Heart left ventricle (tissue), 16 donors: ENCODE measurements around the gene HCCS. TPM values are rescaled to one million over a fixed set of nuclear protein-coding genes. Genes with fewer than 3 reads are reported as not detected.

ENCODE experiments used
- ATAC-seq, 4 donors: fragments of 200-7000 bp; cut with Tn5 transposase; one replicate each; pipeline ENCODE4 v1.9.1; 2020 to 2022; ENCODE audit warnings: moderate library complexity in 4 of 4, mild to moderate bottlenecking in 3 of 4, moderate number of reproducible peaks in 1 of 4
- DNase-seq, 5 donors: peaks; one replicate each; pipeline ENCODE4 v3.0.0-alpha.2; 2020
- H3K27ac ChIP-seq, 12 donors: fragments of 200-600 bp; sonication (generic) in 4 of 12; one replicate each; pipeline versions ENCODE4 v1.5.0 to v1.8.0; 2016 to 2022; ENCODE audit warnings: mild to moderate bottlenecking in 2 of 12
- H3K27me3 ChIP-seq, 9 donors: fragments of 200-600 bp; sonication (generic) in 2 of 9; one replicate each; pipeline versions ENCODE4 v1.5.1 to v1.8.0; 2016 to 2022; ENCODE audit warnings: mild to moderate bottlenecking in 3 of 9
- H3K36me3 ChIP-seq, 9 donors: fragments of 200-600 bp; sonication (generic) in 2 of 9; one replicate each; pipeline versions ENCODE4 v1.5.0 to v1.8.0; 2018 to 2022; ENCODE audit warnings: mild to moderate bottlenecking in 2 of 9
- H3K4me1 ChIP-seq, 12 donors: fragments of 200-600 bp; sonication (generic) in 4 of 12; one replicate each; pipeline versions ENCODE4 v1.5.0 to v1.8.0; 2016 to 2022; ENCODE audit warnings: mild to moderate bottlenecking in 3 of 12
- H3K4me3 ChIP-seq, 12 donors: fragments of 200-600 bp; sonication (generic) in 4 of 12; one replicate each; pipeline versions ENCODE4 v1.5.0 to v1.8.0; 2017 to 2022; ENCODE audit warnings: mild to moderate bottlenecking in 9 of 12, moderate library complexity in 4 of 12
- H3K9me3 ChIP-seq, 12 donors: fragments of 200-600 bp; sonication (generic) in 4 of 12; one replicate each; pipeline versions ENCODE4 v1.5.0 to v1.8.0; 2016 to 2022; ENCODE audit warnings: mild to moderate bottlenecking in 1 of 12
- POLR2A ChIP-seq, 2 donors: fragments of 450-650 bp; IDR thresholded peaks; one replicate each; pipeline ENCODE4 v1.6.1; 2017; ENCODE audit warnings: antibody characterized with exemption in 2 of 2, mild to moderate bottlenecking in 2 of 2, moderate library complexity in 2 of 2
- WGBS, 4 donors: extraction: QIAGEN DNeasy Blood & Tissue Kit in 2 of 4; methylation state at CpG; one replicate each; pipeline versions ENCODE4 v1.1.5 to v1.1.7; 2013 to 2018; 5-methylcytosine and 5-hydroxymethylcytosine counted together
- intact Hi-C, 10 donors: fragments of 100-400 bp; cut with DNase I; formaldehyde crosslinking; loops; one replicate each; pipeline versions ENCODE4 v1.11.1 to v1.14.2; 2022
- polyA plus RNA-seq, 2 donors: library from polyadenylated mRNA; stranded (reverse); fragments of 200-250 nt; gene quantifications; one replicate each; pipeline ENCODE4 v1.2.3, GENCODE V29; 2013
- total RNA-seq, 9 donors: library from RNA; depleted of rRNA in 2 of 9; stranded (reverse); fragments of >200 nt in 2 of 9; fragmentation: NEBNext Ultra II Directional in 3 of 9; extraction: Animal tissue kit (Norgen Biotek cat#: 25700) in 3 of 9; gene quantifications; one replicate each; pipeline versions ENCODE4 v1.1.0 to v1.2.4, GENCODE V29; 2016 to 2023
- TF ChIP-seq, protein P1 (sequence below), 12 donors: fragments of 200-600 bp; sonication (generic) in 4 of 12; IDR thresholded peaks; one replicate each; pipeline versions ENCODE4 v1.5.0 to v1.8.0; 2018 to 2022; ENCODE audit warnings: antibody characterized with exemption in 12 of 12, mild to moderate bottlenecking in 5 of 12
- donor health status: ischemic (EF 13 %, LVEDD 7.1; RV severe dilation, severe dysfunction).
- donor health status: healthy with polysubstance abuse.
- donor health status: DM: no; HTN: yes; CAD: no.
- donor health status: DM: no; HTN: no; CAD: no.
- donor health status: ischemic (EF 25% LVEDD 6.9; RV normal size, moderate dysfunction).
- donor health status: ischemic (EF 25% LVEDD 5.7; RV mildly dilated, moderate dysfunction).
- donor health status: healthy.
- donor health status: DM: yes; HTN: yes; CAD: no.
- donor health status: ischemic (EF 35%, LVEDD 5.7; RV mildly dilated, moderate dysfunction).
- donor health status: nonischemic (EF 11% LVEDD 7.7; RV severe dilation, severe dysfunction).
- donor health status: DM: yes; HTN: yes; CAD: no.
- donor health status: PGD.
- donor health status: ischemic (EF 29% LVEDD 5.4; RV normal size, mild dysfunction).
- donor health status: nonischemic (EF 23%, LVEDD 6.1; RV moderate dilation, normal function).

Gene HCCS
- total and polyA plus RNA-seq, 11 donors: 23.0 to 73.8 (median 56.2) TPM

DNA sequence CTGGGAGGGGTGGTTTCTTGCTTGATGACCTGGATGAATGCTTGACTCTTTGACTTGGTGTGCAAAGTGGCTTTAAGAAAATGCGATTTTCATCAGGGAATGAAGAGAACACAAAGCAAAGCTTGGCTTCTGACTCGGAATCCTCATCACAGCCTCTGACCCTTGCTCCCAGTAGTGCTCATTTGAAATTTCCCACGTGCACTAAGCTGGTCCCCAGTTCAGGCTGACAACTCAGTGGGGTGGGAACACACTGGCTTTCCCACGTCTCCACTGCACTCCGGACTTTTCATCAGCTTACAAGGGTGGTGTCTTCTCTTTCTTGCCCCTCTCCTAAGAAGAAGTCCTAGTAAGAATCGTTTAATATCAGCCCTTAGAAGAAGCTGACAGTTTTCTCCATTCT is 53.3 kb downstream of the HCCS start:
- peak in 1 of 4 donors; percentile 48 for ATAC-seq
- Histone ChIP-seq H3K9me3 (no peaks in the 10 kb centered on the region), H3K27ac (peak overlapping the region in 2 of 12 donors; percentile 38 to 48), H3K4me1 (peaks cover 0 to 11% (median 0%) of the 10 kb centered on the region in 12 donors), H3K4me3 (no peak overlapping the region), H3K36me3 (peaks cover 0 to 5% (median 0%) of the 10 kb centered on the region in 9 donors), H3K27me3 (no peaks in the 10 kb centered on the region)
- peak in 3 of 5 donors; percentile 16 to 30 (median 17) for DNase-seq
- TF ChIP-seq, protein P1, sequence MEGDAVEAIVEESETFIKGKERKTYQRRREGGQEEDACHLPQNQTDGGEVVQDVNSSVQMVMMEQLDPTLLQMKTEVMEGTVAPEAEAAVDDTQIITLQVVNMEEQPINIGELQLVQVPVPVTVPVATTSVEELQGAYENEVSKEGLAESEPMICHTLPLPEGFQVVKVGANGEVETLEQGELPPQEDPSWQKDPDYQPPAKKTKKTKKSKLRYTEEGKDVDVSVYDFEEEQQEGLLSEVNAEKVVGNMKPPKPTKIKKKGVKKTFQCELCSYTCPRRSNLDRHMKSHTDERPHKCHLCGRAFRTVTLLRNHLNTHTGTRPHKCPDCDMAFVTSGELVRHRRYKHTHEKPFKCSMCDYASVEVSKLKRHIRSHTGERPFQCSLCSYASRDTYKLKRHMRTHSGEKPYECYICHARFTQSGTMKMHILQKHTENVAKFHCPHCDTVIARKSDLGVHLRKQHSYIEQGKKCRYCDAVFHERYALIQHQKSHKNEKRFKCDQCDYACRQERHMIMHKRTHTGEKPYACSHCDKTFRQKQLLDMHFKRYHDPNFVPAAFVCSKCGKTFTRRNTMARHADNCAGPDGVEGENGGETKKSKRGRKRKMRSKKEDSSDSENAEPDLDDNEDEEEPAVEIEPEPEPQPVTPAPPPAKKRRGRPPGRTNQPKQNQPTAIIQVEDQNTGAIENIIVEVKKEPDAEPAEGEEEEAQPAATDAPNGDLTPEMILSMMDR (IDR thresholded peaks at IDR 0.05): no peak
- TF ChIP-seq POLR2A (IDR thresholded peaks at IDR 0.05): no peak
- WGBS, 4 donors: 63 to 86% (median 74%) methylated on average over 6 of the region's 6 CpGs
- intact Hi-C loops: no loop called here

DNA sequence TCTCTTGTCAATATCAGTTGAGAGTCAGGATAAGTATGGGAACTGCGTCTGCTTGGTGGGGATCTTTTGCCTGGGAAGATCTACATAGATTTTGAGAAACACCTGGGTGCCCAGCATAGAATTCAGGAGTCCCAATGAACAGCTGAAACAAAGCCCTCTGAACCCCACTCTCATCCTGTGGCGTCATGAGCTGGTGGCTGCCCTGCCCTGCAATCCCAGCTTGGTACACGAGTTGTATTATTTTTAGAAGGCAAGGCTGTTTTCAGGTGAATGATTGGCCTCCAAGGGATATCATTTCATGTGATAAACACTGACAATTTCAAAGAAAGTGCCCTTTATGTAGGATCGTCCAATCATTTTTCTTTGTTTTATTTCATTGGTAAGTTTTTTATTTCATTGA is 60.8 kb downstream of the HCCS start:
- Histone ChIP-seq H3K4me3 (no peak overlapping the region), H3K4me1 (peaks cover 0 to 11% (median 0%) of the 10 kb centered on the region in 12 donors), H3K36me3 (peaks cover 0 to 5% (median 0%) of the 10 kb centered on the region in 9 donors), H3K9me3 (no peaks in the 10 kb centered on the region), H3K27ac (peak overlapping the region in 5 of 12 donors; percentile 20 to 68 (median 60)), H3K27me3 (no peaks in the 10 kb centered on the region)
- WGBS, 4 donors: 46 to 52% (median 50%) methylated on average over 4 of the region's 4 CpGs
- no peak for DNase-seq
- ATAC-seq: no peak
- TF ChIP-seq, protein P1 (IDR thresholded peaks at IDR 0.05): no peak
- TF ChIP-seq POLR2A (IDR thresholded peaks at IDR 0.05): no peak
- intact Hi-C loops: no loop called here

DNA sequence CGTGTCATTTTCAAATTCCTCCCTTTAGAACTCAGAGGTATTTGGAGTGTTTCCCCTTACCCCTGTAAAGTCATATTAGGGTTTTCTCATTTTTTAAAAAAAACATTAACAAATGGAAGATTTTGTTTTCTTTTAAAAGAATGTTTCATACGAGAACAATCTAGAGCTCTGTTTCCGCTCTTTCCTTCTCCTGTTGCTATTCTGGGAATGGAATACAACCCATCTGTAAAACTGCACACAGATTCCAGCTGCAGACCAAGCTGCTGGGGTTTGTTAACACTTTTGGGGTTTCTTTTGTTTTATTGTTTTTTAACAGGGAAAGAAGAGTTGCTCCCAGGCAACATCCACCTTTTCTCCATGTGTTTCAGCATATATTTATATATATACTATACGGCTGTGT is 61.3 kb downstream of the HCCS start:
- intact Hi-C loops: no loop called here
- H3K4me3 ChIP-seq: no peak overlapping the region
- H3K4me1 ChIP-seq: peaks cover 0 to 11% (median 0%) of the 10 kb centered on the region in 12 donors
- peaks cover 0 to 5% (median 0%) of the 10 kb centered on the region in 9 donors for H3K36me3 ChIP-seq
- ATAC-seq (no peak), DNase-seq (no peak)
- H3K27me3 ChIP-seq: no peaks in the 10 kb centered on the region
- 45 to 63% (median 53%) methylated on average over 4 of the region's 4 CpGs for WGBS, 4 donors
- TF ChIP-seq, protein P1 (IDR thresholded peaks at IDR 0.05): no peak
- TF ChIP-seq POLR2A (IDR thresholded peaks at IDR 0.05): no peak
- peak overlapping the region in 6 of 12 donors; percentile 8 to 68 (median 53) for H3K27ac ChIP-seq
- H3K9me3 ChIP-seq: no peaks in the 10 kb centered on the region

Other genes with a start within 250 kb of the HCCS start
- gene AMELX, start 182.1 kb downstream of the HCCS start, total RNA-seq: not detected
- not detected for gene AMELX, start 182.1 kb downstream of the HCCS start, polyA plus RNA-seq